ENCODE results near the gene ANK3. TPM values are rescaled to one million over a fixed set of nuclear protein-coding genes. Genes with fewer than 3 reads are reported as not detected.

Gene ANK3
- total and polyA plus RNA-seq, 2 experiments from 2014 or later, result 46.5 to 85.2 TPM

GRCh38 chr10:60189861-60190475 lies 199.7 kb downstream of the ANK3 start:
- Mint-ChIP-seq H3K4me3 (no peak overlapping the region), H3K4me1 (peaks cover 18% of the 10 kb centered on the region), H3K27me3 (ENCODE audit: insufficient read depth, low read depth, poor library complexity) (peaks cover 3% of the 10 kb centered on the region), H3K36me3 (ENCODE audit: low read depth) (peaks cover 7% of the 10 kb centered on the region; the same call in 2 of the 3 replicates), H3K9me3 (0 out of 3 replicates have a peak, but pooled peaks cover 3% of the 10 kb centered on the region), H3K27ac (no peak overlapping the region)
- H3K4me3 ChIP-seq, result no peak overlapping the region
- no peaks in the 10 kb centered on the region for H3F3A ChIP-seq (replicated peaks; ENCODE audit: low read depth)
- TF ChIP-seq POLR2AphosphoS5 (IDR thresholded peaks at IDR 0.05; ENCODE audit: low read depth), result no peak
- no peak for TF ChIP-seq EZH2phosphoT487 (IDR thresholded peaks at IDR 0.05; ENCODE audit: unreplicated experiment)
- no peak for TF ChIP-seq ZNF114 (CRISPR knock-in tag; IDR thresholded peaks at IDR 0.05)
- no peak for TF ChIP-seq CTCF (conservative IDR thresholded peaks at IDR 0.05; ENCODE audit: low read depth in 2 of 2)
- no peak for TF ChIP-seq EZH2 (IDR thresholded peaks at IDR 0.05; ENCODE audit: low read depth, unreplicated experiment)
- no peak for TF ChIP-seq STAT1 (IDR thresholded peaks at IDR 0.05; ENCODE audit: unreplicated experiment)
- TF ChIP-seq ETS1 (IDR thresholded peaks at IDR 0.05), result no peak
- no peak for TF ChIP-seq JUNB (IDR thresholded peaks at IDR 0.05; ENCODE audit: unreplicated experiment)
- no peaks in the 10 kb centered on the region for H3K36me3 ChIP-seq (ENCODE audit: insufficient read depth)
- H3K27ac ChIP-seq (ENCODE audit: low read depth), result no peak overlapping the region
- no peaks in the 10 kb centered on the region for H3K79me2 ChIP-seq (replicated peaks; ENCODE audit: insufficient read depth)
- no peak for ATAC-seq
- no peak overlapping the region for H3K4me2 ChIP-seq
- no peaks in the 10 kb centered on the region for H4K20me1 ChIP-seq (replicated peaks; ENCODE audit: insufficient read depth)
- no peaks in the 10 kb centered on the region for H3K27me3 ChIP-seq (ENCODE audit: insufficient read depth)
- no peaks in the 10 kb centered on the region for H3K9me2 ChIP-seq (ENCODE audit: insufficient read depth)
- no peak overlapping the region for H2AFZ ChIP-seq
- no peak for DNase-seq (ENCODE audit: low spot score)
- peaks cover 10% of the 10 kb centered on the region; the same call in 1 of the 2 replicates for H3K4me1 ChIP-seq (ENCODE audit: insufficient read depth)

GRCh38 chr10:60188548-60188947 lies 201.1 kb downstream of the ANK3 start:
- 0 out of 3 replicates have a peak, but pooled peaks cover 3% of the 10 kb centered on the region for H3K9me3 Mint-ChIP-seq

More at GRCh38 chr10:60188548-60188947, 201.1 kb downstream of the ANK3 start:
- H2AFZ ChIP-seq, result no peak overlapping the region
- Mint-ChIP-seq H3K27me3 (ENCODE audit: insufficient read depth, low read depth, poor library complexity) (peaks cover 3% of the 10 kb centered on the region), H3K27ac (no peak overlapping the region), H3K36me3 (ENCODE audit: low read depth) (peaks cover 7% of the 10 kb centered on the region; the same call in 2 of the 3 replicates), H3K4me3 (no peak overlapping the region), H3K4me1 (peaks cover 18% of the 10 kb centered on the region)
- H3K4me1 ChIP-seq (ENCODE audit: insufficient read depth), result peaks cover 10% of the 10 kb centered on the region; the same call in 1 of the 2 replicates
- no peaks in the 10 kb centered on the region for H3K27me3 ChIP-seq (ENCODE audit: insufficient read depth)
- no peak overlapping the region for H3K4me2 ChIP-seq
- ATAC-seq, result no peak
- TF ChIP-seq ETS1 (IDR thresholded peaks at IDR 0.05), result no peak
- no peak for TF ChIP-seq ZNF331 (CRISPR knock-in tag; IDR thresholded peaks at IDR 0.05; ENCODE audit: low read depth)
- no peak for TF ChIP-seq EZH2 (IDR thresholded peaks at IDR 0.05; ENCODE audit: low read depth, unreplicated experiment)
- TF ChIP-seq POLR2AphosphoS5 (IDR thresholded peaks at IDR 0.05; ENCODE audit: low read depth), result no peak
- no peak for TF ChIP-seq STAT1 (IDR thresholded peaks at IDR 0.05; ENCODE audit: unreplicated experiment)
- TF ChIP-seq NANOG (IDR thresholded peaks at IDR 0.05; ENCODE audit: borderline replicate concordance), result no peak
- no peak overlapping the region for H3K27ac ChIP-seq (ENCODE audit: low read depth)
- H3F3A ChIP-seq (replicated peaks; ENCODE audit: low read depth), result no peaks in the 10 kb centered on the region
- DNase-seq (ENCODE audit: low spot score), result no peak
- H4K20me1 ChIP-seq (replicated peaks; ENCODE audit: insufficient read depth), result no peaks in the 10 kb centered on the region
- H3K9me2 ChIP-seq (ENCODE audit: insufficient read depth), result no peaks in the 10 kb centered on the region
- no peaks in the 10 kb centered on the region for H3K36me3 ChIP-seq (ENCODE audit: insufficient read depth)
- H3K4me3 ChIP-seq, result no peak overlapping the region
- no peaks in the 10 kb centered on the region for H3K79me2 ChIP-seq (replicated peaks; ENCODE audit: insufficient read depth)

All from GM23338 (cell line).